Mammary epithelial cell (primary cell): ENCODE results near the gene SHROOM2.

ENCODE experiments used
- EZH2 ChIP-seq: IDR thresholded peaks from 2 replicates; pipeline ENCODE4 v1.6.1; 2012; ENCODE audit warnings: low read length, inconsistent platforms, borderline replicate concordance
- TF ChIP-seq, protein P1 (sequence below), 2 donors: IDR thresholded peaks in 1 of 2; conservative IDR thresholded peaks in 1 of 2; 2 replicates each; pipeline ENCODE4 v1.5.1; 2011 to 2012; ENCODE audit warnings: inconsistent platforms in 2 of 2, low read length in 2 of 2, mild to moderate bottlenecking in 2 of 2, control low read depth in 1 of 2, low read depth in 1 of 2; ENCODE audit not compliant: insufficient read depth in 1 of 2; ENCODE audit errors: extremely low read depth in 1 of 2

GRCh38 chrX:9775930-9776329, 10.3 kb upstream of the SHROOM2 start:
- no peak for TF ChIP-seq EZH2
- TF ChIP-seq, protein P1, sequence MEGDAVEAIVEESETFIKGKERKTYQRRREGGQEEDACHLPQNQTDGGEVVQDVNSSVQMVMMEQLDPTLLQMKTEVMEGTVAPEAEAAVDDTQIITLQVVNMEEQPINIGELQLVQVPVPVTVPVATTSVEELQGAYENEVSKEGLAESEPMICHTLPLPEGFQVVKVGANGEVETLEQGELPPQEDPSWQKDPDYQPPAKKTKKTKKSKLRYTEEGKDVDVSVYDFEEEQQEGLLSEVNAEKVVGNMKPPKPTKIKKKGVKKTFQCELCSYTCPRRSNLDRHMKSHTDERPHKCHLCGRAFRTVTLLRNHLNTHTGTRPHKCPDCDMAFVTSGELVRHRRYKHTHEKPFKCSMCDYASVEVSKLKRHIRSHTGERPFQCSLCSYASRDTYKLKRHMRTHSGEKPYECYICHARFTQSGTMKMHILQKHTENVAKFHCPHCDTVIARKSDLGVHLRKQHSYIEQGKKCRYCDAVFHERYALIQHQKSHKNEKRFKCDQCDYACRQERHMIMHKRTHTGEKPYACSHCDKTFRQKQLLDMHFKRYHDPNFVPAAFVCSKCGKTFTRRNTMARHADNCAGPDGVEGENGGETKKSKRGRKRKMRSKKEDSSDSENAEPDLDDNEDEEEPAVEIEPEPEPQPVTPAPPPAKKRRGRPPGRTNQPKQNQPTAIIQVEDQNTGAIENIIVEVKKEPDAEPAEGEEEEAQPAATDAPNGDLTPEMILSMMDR (conservative IDR thresholded peaks at IDR 0.05 in 1 of 2, IDR thresholded peaks at IDR 0.05 in 1 of 2; ENCODE audit: extremely low read depth in 1 of 2, insufficient read depth in 1 of 2, low read depth in 1 of 2, low read length in 2 of 2): no peak
